COR-L47 (cell line): ENCODE results near the gene CTNNB1.
A peak's percentile ranks its signal among the peaks of the same experiment; 100 is the strongest.

ENCODE experiments used
- DNase-seq: peaks from one replicate; lab custom pipeline; 2025; lab: John Stamatoyannopoulos, UW

Gene CTNNB1

DNA sequence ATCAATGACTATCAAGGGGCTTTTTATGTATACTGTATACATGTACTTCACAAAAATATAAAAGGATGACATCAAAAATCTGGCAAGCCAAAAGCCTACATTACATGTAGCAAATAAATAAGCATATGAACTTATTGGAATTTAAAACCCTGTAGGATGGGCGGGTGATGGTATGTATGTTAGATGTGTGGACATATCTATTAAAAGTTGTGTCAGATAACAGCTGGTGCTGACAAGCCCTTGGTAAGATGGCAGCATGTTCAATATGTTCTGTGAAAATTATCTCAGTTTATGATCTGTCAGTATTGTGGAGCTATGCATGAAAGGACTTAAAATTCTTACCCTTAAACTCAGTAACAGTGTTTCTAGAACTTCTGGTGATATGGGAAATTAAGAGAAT is 20.1 kb downstream of the CTNNB1 start:
- no peak for DNase-seq

DNA sequence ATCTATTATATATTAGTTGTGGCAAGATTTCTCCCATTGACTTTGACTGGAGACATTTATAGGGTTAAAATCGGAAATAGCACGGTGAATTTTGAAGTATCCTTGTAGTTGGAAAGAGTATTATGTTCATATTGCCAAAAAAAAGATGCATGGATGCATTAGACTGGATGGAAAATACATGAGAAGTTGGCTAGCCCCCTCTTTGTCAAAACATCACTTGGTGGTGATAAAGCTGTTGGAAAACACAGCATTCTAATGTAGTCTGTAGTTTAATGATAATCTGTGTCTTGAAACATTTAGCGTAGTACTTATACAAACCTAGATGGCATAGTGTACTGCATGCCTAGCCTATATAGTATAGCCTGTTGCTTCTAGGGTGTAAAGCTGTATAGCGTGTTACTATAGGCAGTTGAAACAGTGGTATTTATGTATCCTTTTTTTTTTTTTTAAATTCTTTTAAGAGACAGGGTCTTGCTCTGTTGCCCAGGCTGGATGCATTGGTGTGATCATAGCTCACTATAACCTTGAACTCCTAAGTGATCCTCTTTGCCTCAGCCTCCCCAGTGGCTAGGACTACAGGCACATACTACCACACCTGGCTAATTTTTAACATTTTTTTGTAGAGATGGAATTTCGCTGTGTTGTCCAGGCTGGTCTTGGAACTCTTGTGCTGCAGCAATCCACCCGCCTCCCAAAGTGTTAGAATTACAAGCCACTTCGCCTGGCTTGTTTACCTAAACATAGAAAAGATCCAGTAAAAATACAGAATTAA is 21.8 kb downstream of the CTNNB1 start:
- DNase-seq, result no peak

DNA sequence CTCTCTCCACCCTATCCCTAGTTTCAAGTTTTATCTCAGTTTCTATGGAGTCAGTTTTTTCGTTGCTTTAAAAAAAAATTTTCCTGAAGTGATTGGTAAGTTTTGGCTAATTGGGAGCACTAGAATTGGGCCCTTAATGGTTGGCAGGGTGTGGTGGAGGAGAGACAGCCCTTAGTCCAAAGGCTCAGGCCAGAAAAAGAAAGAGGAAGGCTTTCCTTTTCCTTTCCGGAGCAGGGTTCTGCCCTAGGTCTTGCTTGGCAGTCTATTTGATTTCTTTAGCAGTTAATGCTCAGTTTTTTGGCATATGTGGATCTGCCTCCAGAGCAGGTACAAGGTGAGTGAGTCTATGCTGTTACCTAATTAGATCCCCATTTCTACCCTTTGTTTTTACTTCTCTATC is 22.7 kb downstream of the CTNNB1 start:
- DNase-seq, result no peak

DNA sequence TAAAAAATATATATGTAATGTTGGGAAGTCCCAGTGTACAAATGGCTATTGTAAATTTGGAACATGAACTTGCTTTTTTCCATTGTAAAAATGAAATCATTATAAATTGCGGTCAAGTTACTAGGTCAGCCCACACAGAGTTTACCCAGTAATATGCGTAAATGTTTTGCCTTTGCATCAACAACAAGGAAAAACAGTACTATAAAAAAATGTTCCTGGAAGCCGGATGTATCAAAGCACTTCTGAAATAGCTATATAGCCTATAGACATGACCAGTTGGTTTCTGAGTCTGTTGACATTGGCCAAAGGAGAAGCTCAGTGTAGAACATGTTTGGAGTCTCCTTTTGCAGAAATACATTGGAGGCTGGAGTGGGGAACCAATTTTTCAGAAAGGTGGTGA is 23.2 kb downstream of the CTNNB1 start:
- DNase-seq, result no peak

DNA sequence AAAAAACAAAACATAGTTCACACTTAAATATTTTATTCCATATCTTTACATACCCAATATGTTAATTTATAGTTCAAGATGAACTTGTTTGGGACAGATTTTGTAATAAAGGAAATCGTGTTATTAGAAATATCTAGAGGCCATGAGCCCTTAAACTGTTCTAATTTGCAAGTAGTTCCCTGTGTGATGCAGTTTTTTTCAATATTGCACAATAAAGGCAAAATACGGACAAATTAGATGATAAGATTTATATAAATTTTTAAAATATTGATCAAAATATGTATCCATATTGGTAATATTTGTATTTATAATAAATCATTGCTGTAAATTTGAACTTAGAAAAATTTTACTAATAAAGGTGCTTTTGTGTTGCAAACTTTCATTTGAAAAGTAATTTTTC is 23.8 kb downstream of the CTNNB1 start:
- DNase-seq, result no peak

DNA sequence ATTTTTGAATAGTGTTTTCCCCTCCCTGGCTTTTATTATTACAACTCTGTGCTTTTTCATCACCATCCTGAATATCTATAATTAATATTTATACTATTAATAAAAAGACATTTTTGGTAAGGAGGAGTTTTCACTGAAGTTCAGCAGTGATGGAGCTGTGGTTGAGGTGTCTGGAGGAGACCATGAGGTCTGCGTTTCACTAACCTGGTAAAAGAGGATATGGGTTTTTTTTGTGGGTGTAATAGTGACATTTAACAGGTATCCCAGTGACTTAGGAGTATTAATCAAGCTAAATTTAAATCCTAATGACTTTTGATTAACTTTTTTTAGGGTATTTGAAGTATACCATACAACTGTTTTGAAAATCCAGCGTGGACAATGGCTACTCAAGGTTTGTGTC is 24.4 kb downstream of the CTNNB1 start:
- DNase-seq, result no peak

DNA sequence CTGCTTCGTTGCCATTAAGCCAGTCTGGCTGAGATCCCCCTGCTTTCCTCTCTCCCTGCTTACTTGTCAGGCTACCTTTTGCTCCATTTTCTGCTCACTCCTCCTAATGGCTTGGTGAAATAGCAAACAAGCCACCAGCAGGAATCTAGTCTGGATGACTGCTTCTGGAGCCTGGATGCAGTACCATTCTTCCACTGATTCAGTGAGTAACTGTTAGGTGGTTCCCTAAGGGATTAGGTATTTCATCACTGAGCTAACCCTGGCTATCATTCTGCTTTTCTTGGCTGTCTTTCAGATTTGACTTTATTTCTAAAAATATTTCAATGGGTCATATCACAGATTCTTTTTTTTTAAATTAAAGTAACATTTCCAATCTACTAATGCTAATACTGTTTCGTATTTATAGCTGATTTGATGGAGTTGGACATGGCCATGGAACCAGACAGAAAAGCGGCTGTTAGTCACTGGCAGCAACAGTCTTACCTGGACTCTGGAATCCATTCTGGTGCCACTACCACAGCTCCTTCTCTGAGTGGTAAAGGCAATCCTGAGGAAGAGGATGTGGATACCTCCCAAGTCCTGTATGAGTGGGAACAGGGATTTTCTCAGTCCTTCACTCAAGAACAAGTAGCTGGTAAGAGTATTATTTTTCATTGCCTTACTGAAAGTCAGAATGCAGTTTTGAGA is 25.0 kb downstream of the CTNNB1 start:
- DNase-seq, result no peak

DNA sequence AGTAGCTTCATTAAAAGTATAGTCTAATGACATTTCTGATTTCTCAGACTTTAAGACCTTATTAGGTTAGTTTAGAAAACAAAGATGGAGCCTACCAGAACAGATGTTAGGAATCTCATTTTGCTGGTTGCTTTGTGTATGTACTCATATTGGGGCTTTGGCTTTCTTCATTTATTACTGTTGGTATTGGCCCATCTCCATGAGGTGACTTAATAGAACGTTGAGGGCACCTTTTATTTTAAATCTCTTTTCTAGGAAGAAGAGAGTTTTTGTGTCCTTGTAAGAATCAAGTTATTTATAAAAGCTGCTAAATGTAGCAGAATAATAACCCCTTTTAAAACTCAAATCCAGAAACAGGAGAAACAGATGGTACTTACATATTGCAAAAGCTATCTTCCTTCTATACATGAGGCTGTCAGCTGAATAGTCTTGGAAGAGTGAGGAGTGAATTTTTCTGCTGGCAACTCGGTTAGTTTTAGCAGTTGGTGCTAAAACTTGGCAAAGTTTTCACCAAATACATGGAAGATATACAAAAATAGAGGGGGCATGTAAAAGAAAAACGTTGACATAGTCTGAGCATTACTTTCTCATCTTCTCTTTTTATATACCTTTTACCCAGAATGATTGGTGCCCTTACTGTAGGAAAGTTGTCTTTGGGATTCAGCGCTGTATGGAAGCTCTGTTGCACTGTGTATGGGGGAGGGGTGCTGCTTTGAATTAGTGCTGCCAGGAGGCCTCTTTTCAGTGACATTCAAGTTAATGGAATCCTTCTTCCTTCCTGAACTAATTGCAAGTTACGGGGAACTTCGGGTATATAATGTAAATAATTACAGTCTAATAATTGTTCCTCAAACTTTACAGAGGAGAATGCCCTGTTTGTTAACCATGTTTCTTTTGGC is 35.8 kb downstream of the CTNNB1 start:
- DNase-seq, result no peak

DNA sequence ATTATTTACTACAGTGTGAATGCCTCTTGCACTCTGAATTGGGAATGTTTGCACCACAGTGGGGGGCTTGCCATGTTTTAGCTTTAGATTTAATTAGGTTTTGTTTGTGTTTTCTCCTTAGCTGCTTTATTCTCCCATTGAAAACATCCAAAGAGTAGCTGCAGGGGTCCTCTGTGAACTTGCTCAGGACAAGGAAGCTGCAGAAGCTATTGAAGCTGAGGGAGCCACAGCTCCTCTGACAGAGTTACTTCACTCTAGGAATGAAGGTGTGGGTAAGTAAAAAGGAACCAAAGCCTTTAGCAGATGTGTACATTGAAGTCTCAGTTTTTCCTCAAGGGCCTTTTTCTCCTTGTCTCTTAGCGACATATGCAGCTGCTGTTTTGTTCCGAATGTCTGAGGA is 36.9 kb downstream of the CTNNB1 start:
- peak; percentile 6 for DNase-seq

DNA sequence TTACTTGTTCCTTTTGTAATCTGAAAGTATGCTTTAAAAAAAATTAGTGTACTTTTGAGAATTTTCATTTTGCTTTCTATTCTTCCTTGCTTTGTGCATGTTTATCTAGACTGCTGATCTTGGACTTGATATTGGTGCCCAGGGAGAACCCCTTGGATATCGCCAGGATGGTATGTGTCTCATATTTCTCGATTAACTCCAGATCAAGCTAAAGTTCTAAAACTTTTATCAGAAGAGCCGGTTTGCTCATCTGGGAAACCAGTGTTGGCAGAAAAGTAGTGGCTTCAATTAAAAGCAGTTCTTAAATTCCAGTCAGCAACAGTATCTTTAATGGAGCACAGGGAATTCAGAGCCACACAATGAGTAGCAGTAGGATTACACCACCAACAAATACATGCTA is 38.6 kb downstream of the CTNNB1 start:
- no peak for DNase-seq

DNA sequence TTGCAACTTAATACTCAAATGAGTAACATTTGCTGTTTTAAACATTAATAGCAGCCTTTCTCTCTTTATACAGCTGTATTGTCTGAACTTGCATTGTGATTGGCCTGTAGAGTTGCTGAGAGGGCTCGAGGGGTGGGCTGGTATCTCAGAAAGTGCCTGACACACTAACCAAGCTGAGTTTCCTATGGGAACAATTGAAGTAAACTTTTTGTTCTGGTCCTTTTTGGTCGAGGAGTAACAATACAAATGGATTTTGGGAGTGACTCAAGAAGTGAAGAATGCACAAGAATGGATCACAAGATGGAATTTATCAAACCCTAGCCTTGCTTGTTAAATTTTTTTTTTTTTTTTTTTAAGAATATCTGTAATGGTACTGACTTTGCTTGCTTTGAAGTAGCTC is 40.3 kb downstream of the CTNNB1 start:
- DNase-seq, result no peak

DNA sequence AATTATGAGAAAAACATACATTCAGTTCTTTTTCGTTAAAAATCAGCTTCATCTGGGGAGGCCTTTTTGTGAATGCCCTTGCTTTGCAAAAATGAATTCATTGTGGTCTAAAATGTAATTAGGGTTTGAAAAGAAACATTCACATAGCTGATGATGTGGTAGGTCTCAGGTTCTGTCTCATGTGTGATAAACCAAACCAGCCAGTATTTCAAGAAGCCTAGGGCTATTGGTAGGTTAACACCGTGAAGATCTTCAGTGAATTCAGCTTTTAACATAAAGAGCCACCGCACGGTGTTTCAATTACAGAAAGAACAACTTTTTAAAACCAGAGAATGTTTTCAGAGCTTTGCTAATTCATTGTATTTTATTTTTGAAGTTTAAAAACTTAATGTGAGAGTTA is 41.9 kb downstream of the CTNNB1 start:
- DNase-seq, result no peak

DNA sequence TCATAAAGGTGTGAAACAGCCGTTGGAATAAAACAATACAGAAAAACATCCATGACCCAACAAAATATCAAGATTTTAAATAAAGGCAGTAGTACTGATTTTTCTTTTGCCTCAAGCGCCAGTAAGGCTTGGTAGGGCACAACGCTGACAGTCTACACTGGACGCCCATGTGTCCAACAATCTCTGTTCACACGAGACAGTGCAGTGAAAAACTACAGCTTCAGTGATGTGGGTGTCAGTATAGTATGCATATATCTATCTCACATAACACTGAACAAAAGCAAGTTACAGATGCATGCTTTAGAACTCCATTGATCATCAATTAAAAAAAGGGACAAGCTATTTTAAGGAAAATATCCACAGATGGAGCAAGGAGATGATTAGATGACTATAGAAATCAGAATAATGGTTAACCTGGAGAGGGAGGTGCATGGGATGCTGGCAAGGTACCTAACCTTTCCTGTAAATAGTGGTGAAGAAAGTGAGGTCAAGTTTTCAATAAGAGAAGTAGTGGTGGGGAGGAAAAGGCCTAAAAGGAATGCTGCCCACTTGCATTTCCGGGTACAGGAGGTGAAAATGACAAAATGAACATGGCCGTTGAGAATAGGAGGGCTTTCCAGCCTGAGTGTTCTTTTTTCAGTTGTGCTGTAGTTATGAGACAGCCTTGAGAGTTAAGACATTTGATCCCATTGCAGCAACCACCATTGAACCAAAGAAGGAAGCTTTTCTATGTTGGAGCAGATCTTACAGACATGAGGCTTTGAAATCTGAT is 42.7 kb downstream of the CTNNB1 start:
- no peak for DNase-seq

DNA sequence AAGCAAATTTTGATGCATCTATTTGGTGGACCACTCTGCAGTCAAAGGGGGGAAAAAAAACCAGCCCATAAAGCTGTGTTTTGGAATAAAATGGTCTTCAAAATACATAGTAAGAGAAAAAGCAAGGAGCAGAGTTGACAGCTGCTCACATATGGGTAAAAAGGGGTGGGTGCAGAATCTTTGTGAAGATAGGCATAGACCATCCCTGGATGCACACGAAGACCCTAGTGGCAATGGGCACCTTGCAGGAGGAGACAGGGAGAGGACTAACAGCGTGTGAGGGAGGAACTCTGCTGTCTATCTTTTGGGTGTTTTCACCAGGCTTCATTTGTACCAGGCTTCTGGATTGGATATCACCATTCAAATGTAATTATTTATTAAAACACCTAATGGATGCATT is 43.9 kb downstream of the CTNNB1 start:
- DNase-seq, result no peak

DNA sequence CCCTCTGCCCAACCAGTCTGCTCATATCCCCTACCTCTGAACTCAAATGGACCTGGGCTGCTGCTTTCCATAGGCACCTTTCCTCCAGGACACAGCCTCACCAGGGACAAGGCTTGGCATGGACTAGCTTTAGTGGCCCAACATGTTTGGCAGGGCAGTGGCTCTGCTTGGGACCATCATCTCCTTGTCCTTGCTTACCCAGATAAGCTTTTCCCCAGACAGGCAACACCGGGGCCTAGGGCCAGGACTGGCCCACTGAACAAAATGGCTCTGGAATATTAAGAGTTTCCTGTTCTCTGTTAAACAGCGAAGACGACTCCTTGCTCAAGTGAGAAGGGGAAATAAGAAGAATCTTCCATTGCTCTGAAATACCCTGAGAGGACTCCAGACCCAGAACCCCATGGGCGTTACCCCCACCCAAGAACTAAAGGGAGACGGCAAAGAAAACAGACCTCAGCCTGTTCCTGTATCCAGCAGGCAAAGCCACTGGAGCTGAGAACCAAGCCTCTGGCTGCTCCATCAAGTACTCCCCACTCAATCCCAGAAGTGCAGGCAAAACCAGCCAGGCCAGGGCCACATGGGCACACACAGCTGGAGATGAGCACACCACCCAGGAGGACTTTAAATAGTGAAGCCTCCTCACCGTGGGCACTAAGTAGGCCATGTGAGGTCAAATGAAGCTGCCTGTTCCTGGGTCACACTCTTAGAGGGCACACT is 45.5 kb downstream of the CTNNB1 start:
- no peak for DNase-seq

DNA sequence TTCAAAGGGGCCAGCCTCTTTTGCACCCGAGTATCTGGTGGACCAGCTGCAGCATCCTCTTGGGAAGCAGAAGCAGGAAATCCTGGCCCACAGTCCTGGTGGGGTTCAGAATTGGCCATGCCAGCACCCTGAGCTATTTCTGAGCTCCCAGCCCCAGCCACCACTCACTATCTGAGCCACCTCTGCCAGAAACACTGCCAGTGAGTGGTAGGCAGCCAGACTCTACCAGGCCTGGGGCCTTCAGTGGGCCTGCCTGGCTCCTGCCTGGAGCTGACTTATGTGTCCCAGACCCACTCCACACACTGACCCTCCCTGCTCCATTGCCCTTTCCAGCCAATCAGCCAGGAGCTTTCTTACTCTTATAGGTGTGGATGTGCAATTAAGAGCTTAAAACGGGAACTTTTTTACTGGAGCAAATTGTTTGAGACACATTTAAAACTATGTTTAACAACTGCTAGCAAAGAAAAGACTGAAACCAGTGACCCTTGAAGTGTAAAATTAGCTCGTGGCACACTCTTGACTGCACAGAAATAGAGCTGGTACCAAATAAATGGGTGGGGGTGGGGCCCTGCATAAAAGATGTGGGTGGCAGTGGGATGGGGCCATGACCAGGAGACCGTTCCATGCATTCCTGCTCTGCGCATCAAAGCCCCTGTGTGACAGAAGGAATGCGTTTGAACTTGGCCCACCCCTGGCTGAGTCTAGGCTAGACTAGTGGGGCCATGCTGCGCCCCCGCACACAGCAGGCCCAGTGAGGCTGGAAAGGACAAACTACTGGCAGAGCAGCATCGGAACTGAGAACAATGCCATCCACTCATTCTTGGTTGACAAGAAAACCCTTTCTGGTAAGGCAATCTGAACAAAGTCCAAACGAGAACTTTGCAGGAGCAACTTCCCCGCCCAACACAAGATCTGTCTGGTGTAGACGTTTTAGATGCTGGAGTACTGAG is 48.0 kb downstream of the CTNNB1 start:
- no peak for DNase-seq

DNA sequence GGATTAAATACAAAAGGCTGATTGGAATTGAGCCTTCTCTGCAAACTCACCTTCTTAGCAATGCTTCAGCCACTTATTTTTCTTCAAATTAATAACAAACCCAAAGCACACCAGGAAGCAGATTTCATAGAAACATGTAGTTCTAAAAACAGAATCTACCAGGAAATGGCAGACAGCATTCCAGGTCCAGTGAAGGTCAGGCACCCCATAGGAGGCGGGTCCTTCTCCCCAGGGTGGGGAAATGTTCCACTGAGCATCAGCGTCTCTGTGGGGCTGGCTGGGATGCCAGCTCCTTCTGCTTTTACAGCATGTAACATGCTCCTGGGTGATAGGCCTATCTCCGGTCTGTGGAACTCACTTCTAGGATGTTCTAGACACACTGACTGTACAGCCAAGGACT is 49.2 kb downstream of the CTNNB1 start:
- DNase-seq, result no peak

DNA sequence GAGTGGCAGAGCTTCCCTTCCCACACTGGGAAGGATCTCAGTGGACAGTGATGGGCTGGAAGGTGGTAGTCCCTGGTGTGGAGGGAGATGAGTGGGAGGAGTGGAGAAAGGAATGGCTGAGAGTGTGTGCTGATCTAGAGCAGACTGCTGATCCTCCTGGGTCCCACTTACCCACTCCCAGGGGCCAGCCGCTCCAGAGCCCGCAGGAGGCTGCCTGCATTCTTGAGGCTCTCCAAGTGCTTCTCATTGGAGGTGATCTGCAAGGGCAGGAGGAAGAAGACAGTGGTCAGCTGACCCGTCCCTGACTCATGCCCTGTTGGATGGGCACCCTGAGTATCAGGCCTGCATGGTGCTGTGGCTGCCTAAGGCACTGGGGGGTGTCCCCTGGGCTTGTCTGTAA is 50.0 kb downstream of the CTNNB1 start:
- no peak for DNase-seq

DNA sequence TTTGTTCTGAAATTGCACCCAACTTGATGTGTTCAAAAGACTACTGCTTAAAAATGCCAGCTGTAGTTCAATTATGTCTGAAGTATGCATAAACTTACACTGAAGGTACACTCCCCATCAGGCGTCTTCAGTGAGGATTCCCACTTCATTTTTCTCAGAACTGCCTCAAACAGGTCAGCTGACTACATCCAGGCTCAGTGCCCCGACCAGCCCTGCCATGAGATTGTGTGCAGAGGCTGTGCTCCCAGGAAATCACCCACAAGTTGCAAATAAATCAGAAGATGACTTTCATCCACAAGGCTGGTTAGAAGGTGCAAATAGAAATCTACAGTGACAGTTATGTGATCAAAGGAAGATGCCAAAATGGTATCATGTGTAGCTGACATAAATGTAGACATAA is 51.5 kb downstream of the CTNNB1 start:
- DNase-seq, result no peak

DNA sequence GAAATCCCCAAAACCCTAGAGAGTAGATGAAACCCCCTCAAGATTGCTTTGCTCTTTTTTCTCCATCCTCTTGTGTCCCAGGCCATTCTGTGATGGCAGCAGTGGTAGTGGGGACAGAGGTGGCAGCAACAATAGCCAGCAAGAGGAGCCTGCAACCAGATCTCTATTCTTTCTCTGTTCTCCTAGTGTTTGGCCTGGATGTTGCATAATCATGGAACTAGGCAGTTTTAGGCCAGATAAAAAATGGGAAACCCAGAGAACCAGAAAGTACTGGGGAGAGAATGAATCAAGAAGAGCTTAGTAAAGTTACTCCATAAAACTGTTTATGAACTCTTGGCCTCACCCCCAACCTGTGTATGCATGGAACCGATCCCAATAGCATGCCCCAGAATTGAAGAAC is 52.3 kb downstream of the CTNNB1 start:
- DNase-seq, result no peak
